SH-SY5Y (cell line): ENCODE measurements around the gene MTMR6.

Experiments used
- GATA2 ChIP-seq: IDR thresholded peaks from 2 replicates; pipeline ENCODE4 v1.6.1; 2011; ENCODE audit warnings: mild to moderate bottlenecking, low read depth, low read length
- GATA3 ChIP-seq: IDR thresholded peaks from 2 replicates; pipeline ENCODE4 v1.6.1; 2011; ENCODE audit warnings: low read depth, mild to moderate bottlenecking, low read length, moderate library complexity

GRCh38 chr13:25262261-25262660 lies 25.0 kb downstream of the MTMR6 start:
- no peak for TF ChIP-seq GATA2
- TF ChIP-seq GATA3: no peak
